Measurements from ENCODE around the gene MT1HL1.

MT1HL1 gene

GRCh38 chr1:236997361-236997760 is 6.9 kb downstream of the MT1HL1 start:
- TF ChIP-seq REST (IDR thresholded peaks at IDR 0.05; ENCODE audit: insufficient replicate concordance, low read depth) (no peak), POLR2AphosphoS5 (IDR thresholded peaks at IDR 0.05; ENCODE audit: low read depth) (no peak), SPI1 (IDR thresholded peaks at IDR 0.05; ENCODE audit: borderline replicate concordance, low read depth) (no peak), CTCF (IDR thresholded peaks at IDR 0.05; ENCODE audit: insufficient read depth, low read length) (no peak), GABPA (IDR thresholded peaks at IDR 0.05; ENCODE audit: low read depth) (no peak)
- Histone ChIP-seq H3K27me3 (ENCODE audit: insufficient read depth, poor library complexity, severe bottlenecking) (no peaks in the 10 kb centered on the region), H3K27ac (replicated peaks) (no peak overlapping the region), H3K4me3 (replicated peaks; ENCODE audit: insufficient read depth, low read length) (no peak overlapping the region)
- DNase-seq (ENCODE audit: low read depth in 1 of 2, low spot score in 1 of 2), result no peak

GRCh38 chr1:236994450-236994849 is 9.8 kb downstream of the MT1HL1 start:
- H3K27me3 ChIP-seq (ENCODE audit: insufficient read depth, poor library complexity, severe bottlenecking), result no peaks in the 10 kb centered on the region

GRCh38 chr1:236992449-236992848 is 11.8 kb downstream of the MT1HL1 start:
- TF ChIP-seq REST (IDR thresholded peaks at IDR 0.05; ENCODE audit: insufficient replicate concordance, low read depth) (no peak), CTCF (IDR thresholded peaks at IDR 0.05; ENCODE audit: insufficient read depth, low read length) (no peak), POLR2AphosphoS5 (IDR thresholded peaks at IDR 0.05; ENCODE audit: low read depth) (no peak), GABPA (IDR thresholded peaks at IDR 0.05; ENCODE audit: low read depth) (no peak), SPI1 (IDR thresholded peaks at IDR 0.05; ENCODE audit: borderline replicate concordance, low read depth) (no peak)
- DNase-seq (ENCODE audit: low read depth in 1 of 2, low spot score in 1 of 2), result no peak
- Histone ChIP-seq H3K27ac (replicated peaks) (no peak overlapping the region), H3K4me3 (replicated peaks; ENCODE audit: insufficient read depth, low read length) (no peak overlapping the region), H3K27me3 (ENCODE audit: insufficient read depth, poor library complexity, severe bottlenecking) (no peaks in the 10 kb centered on the region)

More at GRCh38 chr1:236994450-236994849, 9.8 kb downstream of the MT1HL1 start:
- TF ChIP-seq CTCF (IDR thresholded peaks at IDR 0.05; ENCODE audit: insufficient read depth, low read length) (no peak), POLR2AphosphoS5 (IDR thresholded peaks at IDR 0.05; ENCODE audit: low read depth) (no peak), SPI1 (IDR thresholded peaks at IDR 0.05; ENCODE audit: borderline replicate concordance, low read depth) (no peak), REST (IDR thresholded peaks at IDR 0.05; ENCODE audit: insufficient replicate concordance, low read depth) (no peak), GABPA (IDR thresholded peaks at IDR 0.05; ENCODE audit: low read depth) (no peak)
- no peak for DNase-seq (ENCODE audit: low read depth in 1 of 2, low spot score in 1 of 2)
- no peak overlapping the region for H3K4me3 ChIP-seq (replicated peaks; ENCODE audit: insufficient read depth, low read length)
- H3K27ac ChIP-seq (replicated peaks), result no peak overlapping the region
